GM18861 (cell line): ENCODE results near the gene PEA15.

Source experiments
- ATAC-seq: cut with Tn5 transposase; IDR thresholded peaks from one replicate; pipeline ENCODE4 v1.9.1; 2021; ENCODE audit not compliant: unreplicated experiment

Gene PEA15

GRCh38 chr1:160178731-160179130, 26.5 kb upstream of the PEA15 start:
- no peak for ATAC-seq

GRCh38 chr1:160179336-160179735, 25.8 kb upstream of the PEA15 start:
- no peak for ATAC-seq

GRCh38 chr1:160186246-160186645, 18.9 kb upstream of the PEA15 start:
- ATAC-seq = no peak

GRCh38 chr1:160186729-160187128, 18.5 kb upstream of the PEA15 start:
- no peak for ATAC-seq

- ATAC-seq = no peak
These were observed 17.8 kb upstream of the PEA15 start for GRCh38 chr1:160187407-160187806.

- ATAC-seq = no peak
These were observed 16.8 kb upstream of the PEA15 start for GRCh38 chr1:160188341-160188740.

- ATAC-seq = no peak
These were observed 15.2 kb upstream of the PEA15 start, which contains the start of gene CASQ1 for GRCh38 chr1:160189649-160190625. CASQ1 (plus strand) TSS chr1:160190575; CDS start chr1:160190752, 177 bp downstream.

- no peak for ATAC-seq
These were observed 13.4 kb upstream of the PEA15 start for GRCh38 chr1:160191756-160192155.

GRCh38 chr1:160192234-160192633, 12.9 kb upstream of the PEA15 start:
- ATAC-seq = no peak

GRCh38 chr1:160193091-160193819, 11.9 kb upstream of the PEA15 start:
- ATAC-seq = no peak

- no peak for ATAC-seq
These were observed 11.1 kb upstream of the PEA15 start for GRCh38 chr1:160193832-160194736.

GRCh38 chr1:160194737-160195059, 10.5 kb upstream of the PEA15 start:
- no peak for ATAC-seq

- ATAC-seq = no peak
These were observed 9.0 kb upstream of the PEA15 start for GRCh38 chr1:160196143-160196542.

- ATAC-seq = no peak
These were observed 8.0 kb upstream of the PEA15 start for GRCh38 chr1:160197231-160197630.

- no peak for ATAC-seq
These were observed 4.4 kb upstream of the PEA15 start for GRCh38 chr1:160200786-160201185.

- peak; percentile 56 for ATAC-seq
These were observed 500 bp upstream of the PEA15 start for GRCh38 chr1:160204526-160205241.

- peak; percentile 33 for ATAC-seq
These were observed 829 bp downstream of the PEA15 start for GRCh38 chr1:160206036-160206389.

- no peak for ATAC-seq
These were observed 1.4 kb downstream of the PEA15 start for GRCh38 chr1:160206421-160207117.

GRCh38 chr1:160207118-160207650, 2.0 kb downstream of the PEA15 start:
- ATAC-seq = no peak
